ENCODE results near the gene MRPS31.

Gene MRPS31

GRCh38 chr13:40781717-40782116 lies 10.7 kb upstream of the MRPS31 start:
- no peak overlapping the region for H3K27ac ChIP-seq (ENCODE audit: low read depth, low read length)
- H3K9me2 ChIP-seq (replicated peaks; ENCODE audit: insufficient read depth, low read length) = no peaks in the 10 kb centered on the region
- H3K9ac ChIP-seq (ENCODE audit: low read length) = no peak overlapping the region
- no peak for TF ChIP-seq EZH2phosphoT487 (conservative IDR thresholded peaks at IDR 0.05; ENCODE audit: low read length)
- H4K20me1 ChIP-seq (ENCODE audit: low read depth, low read length) = no peaks in the 10 kb centered on the region
- H3K4me2 ChIP-seq (ENCODE audit: low read depth, low read length, poor library complexity, severe bottlenecking) = no peak overlapping the region
- H3K27me3 ChIP-seq (ENCODE audit: low read length) = no peaks in the 10 kb centered on the region
- no peak overlapping the region for H2AFZ ChIP-seq (ENCODE audit: low read depth, low read length, severe bottlenecking)
- H3K36me3 ChIP-seq (ENCODE audit: low read length) = no peaks in the 10 kb centered on the region
- H3K4me3 ChIP-seq (ENCODE audit: insufficient read depth, low read length, poor library complexity, severe bottlenecking) = no peak overlapping the region
- no peaks in the 10 kb centered on the region for H3K9me3 ChIP-seq (ENCODE audit: insufficient read depth, low read length)
- 0 out of 2 replicates have a peak, but pooled peaks cover 4% of the 10 kb centered on the region for H3F3A ChIP-seq (ENCODE audit: insufficient read depth)
- no peaks in the 10 kb centered on the region for H3K79me2 ChIP-seq (ENCODE audit: insufficient read depth, low read length)

- Histone ChIP-seq H3K9ac (ENCODE audit: low read length) (no peak overlapping the region), H2AFZ (ENCODE audit: low read depth, low read length, severe bottlenecking) (no peak overlapping the region), H3F3A (ENCODE audit: insufficient read depth) (peaks cover 12% of the 10 kb centered on the region; the same call in 1 of the 2 replicates), H3K9me3 (ENCODE audit: insufficient read depth, low read length) (no peaks in the 10 kb centered on the region), H3K4me2 (ENCODE audit: low read depth, low read length, poor library complexity, severe bottlenecking) (no peak overlapping the region), H3K9me2 (replicated peaks; ENCODE audit: insufficient read depth, low read length) (no peaks in the 10 kb centered on the region), H3K27ac (ENCODE audit: low read depth, low read length) (no peak overlapping the region), H4K20me1 (ENCODE audit: low read depth, low read length) (no peaks in the 10 kb centered on the region), H3K4me3 (ENCODE audit: insufficient read depth, low read length, poor library complexity, severe bottlenecking) (no peak overlapping the region), H3K36me3 (ENCODE audit: low read length) (no peaks in the 10 kb centered on the region), H3K27me3 (ENCODE audit: low read length) (no peaks in the 10 kb centered on the region), H3K79me2 (ENCODE audit: insufficient read depth, low read length) (no peaks in the 10 kb centered on the region)
- TF ChIP-seq CTCF (IDR thresholded peaks at IDR 0.05; ENCODE audit: insufficient read depth, low read length, poor library complexity, severe bottlenecking) = no peak
- no peak for TF ChIP-seq EZH2phosphoT487 (conservative IDR thresholded peaks at IDR 0.05; ENCODE audit: low read length)
These were observed 9.9 kb upstream of the MRPS31 start for GRCh38 chr13:40780822-40781401.

GRCh38 chr13:40779796-40780285 lies 8.9 kb upstream of the MRPS31 start:
- Histone ChIP-seq H3K27me3 (ENCODE audit: low read length) (no peaks in the 10 kb centered on the region), H2AFZ (ENCODE audit: low read depth, low read length, severe bottlenecking) (no peak overlapping the region), H3K9ac (ENCODE audit: low read length) (no peak overlapping the region), H3K36me3 (ENCODE audit: low read length) (no peaks in the 10 kb centered on the region), H3F3A (ENCODE audit: insufficient read depth) (peaks cover 22% of the 10 kb centered on the region; the same call in 1 of the 2 replicates), H3K27ac (ENCODE audit: low read depth, low read length) (no peak overlapping the region), H3K9me2 (replicated peaks; ENCODE audit: insufficient read depth, low read length) (no peaks in the 10 kb centered on the region), H3K4me2 (ENCODE audit: low read depth, low read length, poor library complexity, severe bottlenecking) (no peak overlapping the region), H3K79me2 (ENCODE audit: insufficient read depth, low read length) (no peaks in the 10 kb centered on the region), H3K9me3 (ENCODE audit: insufficient read depth, low read length) (no peaks in the 10 kb centered on the region), H4K20me1 (ENCODE audit: low read depth, low read length) (no peaks in the 10 kb centered on the region), H3K4me3 (ENCODE audit: insufficient read depth, low read length, poor library complexity, severe bottlenecking) (no peak overlapping the region)
- TF ChIP-seq CTCF (IDR thresholded peaks at IDR 0.05; ENCODE audit: insufficient read depth, low read length, poor library complexity, severe bottlenecking) (no peak), EZH2phosphoT487 (conservative IDR thresholded peaks at IDR 0.05; ENCODE audit: low read length) (no peak)

- Histone ChIP-seq H3K9me2 (replicated peaks; ENCODE audit: insufficient read depth, low read length) (no peaks in the 10 kb centered on the region), H2AFZ (ENCODE audit: low read depth, low read length, severe bottlenecking) (peak overlapping the region; percentile 35), H3K4me3 (ENCODE audit: insufficient read depth, low read length, poor library complexity, severe bottlenecking) (no peak overlapping the region), H4K20me1 (ENCODE audit: low read depth, low read length) (no peaks in the 10 kb centered on the region), H3K79me2 (ENCODE audit: insufficient read depth, low read length) (no peaks in the 10 kb centered on the region), H3K27me3 (ENCODE audit: low read length) (no peaks in the 10 kb centered on the region), H3F3A (ENCODE audit: insufficient read depth) (peaks cover 29% of the 10 kb centered on the region; the same call in 1 of the 2 replicates), H3K4me2 (ENCODE audit: low read depth, low read length, poor library complexity, severe bottlenecking) (no peak overlapping the region), H3K9ac (ENCODE audit: low read length) (no peak overlapping the region), H3K36me3 (ENCODE audit: low read length) (no peaks in the 10 kb centered on the region), H3K9me3 (ENCODE audit: insufficient read depth, low read length) (no peaks in the 10 kb centered on the region), H3K27ac (ENCODE audit: low read depth, low read length) (no peak overlapping the region)
- TF ChIP-seq EZH2phosphoT487 (conservative IDR thresholded peaks at IDR 0.05; ENCODE audit: low read length) = no peak
- no peak for TF ChIP-seq CTCF (IDR thresholded peaks at IDR 0.05; ENCODE audit: insufficient read depth, low read length, poor library complexity, severe bottlenecking)
These were observed 8.1 kb upstream of the MRPS31 start for GRCh38 chr13:40779049-40779448.
